HG03558 (cell line): ENCODE results near the gene OR1A2.
"Not testable (repeated sequence)": the region's sequence is repeated elsewhere in the genome, so short reads cannot be mapped to it uniquely, and the experiment has no call there.

ENCODE experiments used
- ATAC-seq: cut with Tn5 transposase; IDR thresholded peaks from one replicate; pipeline ENCODE4 v1.9.1; 2021; ENCODE audit warnings: moderate number of reproducible peaks; ENCODE audit not compliant: unreplicated experiment; ENCODE audit errors: extremely low read depth

OR1A2 gene, protein sequence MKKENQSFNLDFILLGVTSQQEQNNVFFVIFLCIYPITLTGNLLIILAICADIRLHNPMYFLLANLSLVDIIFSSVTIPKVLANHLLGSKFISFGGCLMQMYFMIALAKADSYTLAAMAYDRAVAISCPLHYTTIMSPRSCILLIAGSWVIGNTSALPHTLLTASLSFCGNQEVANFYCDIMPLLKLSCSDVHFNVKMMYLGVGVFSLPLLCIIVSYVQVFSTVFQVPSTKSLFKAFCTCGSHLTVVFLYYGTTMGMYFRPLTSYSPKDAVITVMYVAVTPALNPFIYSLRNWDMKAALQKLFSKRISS

DNA sequence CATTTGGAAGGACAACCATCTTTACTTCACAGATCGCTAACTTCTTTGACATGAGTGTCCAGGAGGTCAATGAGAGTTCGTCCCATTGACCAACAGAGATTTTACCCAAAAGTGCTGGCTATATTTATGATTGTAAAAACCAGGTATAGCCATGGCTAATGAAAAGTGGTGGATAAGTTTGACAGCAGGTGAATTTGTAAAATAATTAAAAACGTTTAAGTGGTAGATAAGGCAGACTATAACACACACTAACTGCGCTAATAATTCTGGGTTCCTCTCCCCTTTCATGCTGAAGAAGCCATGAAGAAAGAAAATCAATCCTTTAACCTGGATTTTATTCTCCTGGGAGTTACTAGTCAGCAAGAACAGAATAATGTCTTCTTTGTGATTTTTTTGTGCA is at the start of gene OR1A2:
Gene OR1A2 (plus strand): TSS at position 301 of the 400 bp plus-strand sequence. CDS start 0 bp downstream, at position 301.
- ATAC-seq = no peak

DNA sequence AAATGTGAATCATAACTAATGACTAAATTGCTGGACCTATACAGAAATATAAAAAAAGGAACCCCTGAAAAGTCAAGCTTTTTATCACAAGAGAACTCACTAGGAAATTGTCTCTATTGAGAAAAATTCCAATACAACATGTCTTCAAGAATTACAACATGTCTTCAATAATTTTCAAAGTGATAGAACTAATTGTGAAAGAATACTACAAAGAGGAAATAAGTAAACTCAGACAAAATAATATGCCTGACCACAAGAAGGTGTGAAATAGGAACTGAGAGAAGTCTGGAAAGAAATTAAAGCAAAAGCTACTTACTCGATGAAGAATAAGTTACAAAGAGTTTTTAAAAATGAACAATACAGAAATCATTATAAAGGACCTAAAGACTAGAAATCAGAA is 40.1 kb upstream of the OR1A2 start:
- no peak for ATAC-seq

DNA sequence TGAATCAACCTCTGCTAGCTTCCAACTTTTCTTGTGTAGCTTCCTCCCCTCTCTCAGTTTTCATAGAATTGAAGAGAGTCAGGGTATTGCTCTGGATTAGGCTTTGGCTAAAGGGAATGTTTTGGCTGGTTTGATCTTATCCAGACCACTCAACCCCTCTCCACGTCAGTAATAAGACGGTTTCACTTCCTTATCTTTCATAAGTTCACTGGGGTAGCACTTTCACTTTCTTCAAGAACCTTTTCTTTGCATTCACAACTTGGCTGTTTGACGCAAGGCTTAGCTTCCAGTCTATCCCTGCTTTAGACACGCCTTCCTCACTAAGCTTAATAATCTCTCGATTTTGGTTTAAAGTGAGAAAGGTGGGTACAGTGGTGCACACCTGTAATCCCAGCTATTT is 29.7 kb upstream of the OR1A2 start:
- ATAC-seq = no peak

DNA sequence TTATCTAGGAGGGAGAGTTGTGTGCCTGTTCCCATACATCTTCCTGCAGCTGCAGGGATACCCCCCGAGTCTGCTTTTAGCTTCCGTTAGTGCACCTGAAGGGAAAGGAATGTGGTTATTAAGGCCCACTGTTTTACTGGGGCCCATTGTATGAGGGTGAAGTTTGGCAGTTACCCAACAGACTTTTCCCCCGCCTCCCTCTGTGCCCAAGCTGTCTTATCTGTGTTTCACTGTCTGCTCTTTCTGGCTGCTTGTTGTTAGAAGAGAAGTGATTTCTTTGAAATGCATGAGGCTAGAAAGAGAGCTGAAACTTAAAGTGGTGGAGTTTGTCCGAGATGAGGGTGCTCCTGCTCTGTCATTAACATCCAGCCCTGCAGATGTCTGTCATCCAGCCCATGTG is 7.4 kb upstream of the OR1A2 start:
- ATAC-seq = no peak

DNA sequence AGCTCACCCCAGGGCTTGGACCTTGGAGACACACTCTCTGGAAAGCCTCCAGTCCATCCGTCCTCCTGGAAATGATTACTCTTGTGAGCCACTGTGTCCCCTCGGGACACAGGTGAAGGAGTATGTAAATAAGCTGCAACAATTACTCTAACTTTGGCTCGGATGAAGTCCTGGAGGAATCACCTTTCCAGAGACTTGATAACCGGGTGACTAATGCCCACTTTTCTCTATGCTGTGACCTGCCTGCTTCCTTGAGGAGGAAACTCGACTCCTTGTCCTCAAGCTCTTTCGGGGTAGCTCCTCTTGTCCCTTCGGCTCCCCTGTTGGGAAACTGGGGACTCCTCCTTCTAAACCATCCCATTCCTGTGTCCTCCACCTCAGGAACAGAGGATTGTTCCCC is 10.0 kb downstream of the OR1A2 start, which contains the start of gene OR1A1:
Gene OR1A1 (plus strand): TSS at position 301 of the 400 bp plus-strand sequence. CDS start 7,954 bp downstream, outside the sequence.
- ATAC-seq = no peak

DNA sequence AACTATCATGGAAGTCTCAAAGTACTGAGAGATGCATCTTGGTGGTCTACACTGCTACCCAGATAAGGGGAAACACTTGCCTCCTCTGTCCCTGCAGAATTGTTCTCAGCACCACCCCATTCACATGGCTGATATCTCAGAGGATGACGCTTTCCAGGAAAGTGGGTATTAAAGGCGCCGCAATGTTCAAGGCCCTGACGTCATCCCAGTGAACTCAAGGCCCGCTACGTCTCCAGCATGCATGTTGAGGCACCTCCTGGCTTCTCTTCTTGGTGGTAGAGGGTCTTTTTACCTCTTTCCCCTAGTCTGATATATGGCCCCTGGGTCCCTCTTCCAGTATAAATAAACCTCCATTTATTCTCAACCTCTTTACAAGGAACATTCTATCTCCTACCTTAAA is 11.2 kb downstream of the OR1A2 start:
- no peak for ATAC-seq

DNA sequence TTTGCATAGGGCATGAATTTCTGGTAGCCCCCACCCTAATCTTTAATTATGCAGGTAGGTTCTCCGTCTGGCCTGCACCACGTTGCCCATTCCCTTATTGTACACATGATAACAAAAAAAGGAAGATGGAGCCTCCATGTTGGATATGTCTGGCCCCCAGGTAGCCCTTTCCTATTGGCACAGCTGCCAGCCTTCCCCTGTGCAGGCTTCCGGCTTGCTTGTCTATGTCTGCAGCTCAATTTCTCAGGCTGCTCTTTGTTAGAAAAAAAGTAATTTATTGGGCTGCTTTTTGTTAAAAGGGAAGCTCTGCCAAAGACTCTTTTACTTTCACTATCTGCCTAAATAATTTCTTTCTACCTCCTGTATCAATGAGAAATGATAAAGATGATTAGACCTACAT is 15.7 kb downstream of the OR1A2 start:
- ATAC-seq = no peak

DNA sequence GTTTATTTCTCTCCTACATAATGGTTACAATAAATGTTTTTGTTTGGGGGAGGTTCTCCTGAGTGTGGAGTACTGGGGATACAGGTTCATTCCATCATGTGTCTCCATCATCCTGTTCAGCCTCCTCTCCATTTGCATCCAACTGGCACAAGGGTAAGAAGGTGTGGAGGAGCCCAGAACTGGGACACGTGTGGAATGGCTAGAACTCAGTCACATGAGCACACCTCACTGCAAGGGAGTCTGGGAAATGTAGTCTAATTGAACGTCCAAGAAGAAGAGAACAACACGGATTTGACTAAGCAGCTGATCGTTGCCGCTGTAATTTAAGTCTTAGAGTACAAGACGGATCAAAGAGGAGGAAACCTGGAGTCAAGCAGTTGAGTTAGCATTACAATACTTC is 16.3 kb downstream of the OR1A2 start:
- ATAC-seq = no peak

DNA sequence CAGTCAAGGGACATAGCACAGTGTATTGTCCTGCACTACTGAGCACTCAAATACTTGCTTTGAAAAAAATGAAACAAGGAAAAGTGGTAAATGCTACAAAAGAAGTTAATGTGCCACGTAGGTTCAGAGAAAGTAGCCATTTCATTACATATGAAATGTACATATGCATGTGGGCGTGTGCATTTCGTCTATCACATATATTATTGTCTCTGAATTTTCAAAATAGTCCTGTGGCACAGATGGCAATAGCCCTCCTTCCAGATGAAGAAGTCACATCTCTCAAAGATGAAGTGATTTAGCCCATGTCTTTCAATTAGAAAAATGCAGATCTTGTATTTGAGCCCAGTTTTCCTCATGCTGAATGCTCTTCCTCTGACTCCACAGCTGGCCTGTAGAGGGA is 22.7 kb downstream of the OR1A2 start:
- ATAC-seq = not testable (repeated sequence)

DNA sequence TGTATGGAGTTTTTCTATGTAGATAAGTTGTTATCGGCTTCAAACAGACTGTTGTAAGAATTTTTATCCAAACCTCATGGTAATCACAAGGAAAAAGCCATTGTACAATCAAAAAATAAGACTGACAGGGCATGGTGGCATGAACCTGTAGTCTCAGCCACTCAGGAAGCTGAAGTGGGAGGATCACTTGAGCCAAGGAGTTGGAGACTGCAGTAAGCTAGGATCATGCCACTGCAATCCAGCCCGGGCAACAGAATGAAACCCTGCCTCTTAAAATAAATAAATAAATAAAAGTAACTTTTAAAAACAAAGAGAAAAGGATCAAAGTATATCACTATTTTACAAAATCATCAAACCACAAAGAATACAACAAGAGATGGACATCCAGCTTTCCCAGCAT is 24.5 kb downstream of the OR1A2 start:
- no peak for ATAC-seq

DNA sequence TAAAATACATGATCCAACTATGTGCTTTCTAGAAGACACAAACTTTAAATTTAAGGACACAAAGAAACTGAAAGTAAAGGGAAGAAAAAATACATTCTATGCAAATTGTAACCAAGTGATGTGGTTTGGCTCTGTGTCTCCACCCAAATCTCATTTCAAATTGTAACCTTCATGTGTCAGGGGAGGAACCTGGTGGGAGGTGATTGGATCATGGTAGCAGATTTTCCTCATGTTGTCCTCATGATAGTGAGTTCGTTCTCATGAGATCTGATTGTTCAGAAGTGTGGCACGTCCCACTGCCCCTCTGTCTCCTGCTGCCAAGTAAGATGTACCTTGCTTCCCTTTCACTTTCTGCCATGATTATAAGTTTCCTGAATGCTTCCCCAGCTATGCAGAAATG is 25.2 kb downstream of the OR1A2 start:
- ATAC-seq = no peak

DNA sequence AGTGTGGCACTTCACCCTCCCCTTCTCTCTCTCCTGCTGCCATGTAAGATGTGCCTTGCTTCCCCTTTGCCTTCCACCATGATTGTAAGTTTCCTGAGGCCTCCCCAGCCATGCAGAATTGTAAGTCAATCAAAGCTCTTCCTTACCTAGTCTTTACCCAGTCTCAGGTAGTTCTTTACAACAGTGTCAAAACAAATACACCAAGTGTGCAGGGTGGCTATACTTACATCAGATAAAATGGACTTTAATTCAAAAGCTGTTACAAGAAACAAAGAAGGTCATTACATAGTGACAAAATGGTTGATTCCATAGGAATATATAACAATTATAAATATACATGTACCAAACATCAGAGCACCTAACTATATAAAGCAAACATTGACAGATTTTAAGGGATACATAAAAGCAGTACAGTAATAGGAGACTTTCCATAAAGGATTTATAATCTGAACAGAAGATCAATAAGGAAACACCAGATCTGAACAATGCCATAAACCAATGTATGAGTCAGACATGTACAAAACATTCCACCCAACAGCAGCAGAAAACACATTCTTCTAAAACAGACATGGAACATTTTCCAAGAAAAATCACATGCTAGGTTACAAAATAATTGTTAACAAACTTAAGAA is 27.5 kb downstream of the OR1A2 start:
- not testable (repeated sequence) for ATAC-seq

DNA sequence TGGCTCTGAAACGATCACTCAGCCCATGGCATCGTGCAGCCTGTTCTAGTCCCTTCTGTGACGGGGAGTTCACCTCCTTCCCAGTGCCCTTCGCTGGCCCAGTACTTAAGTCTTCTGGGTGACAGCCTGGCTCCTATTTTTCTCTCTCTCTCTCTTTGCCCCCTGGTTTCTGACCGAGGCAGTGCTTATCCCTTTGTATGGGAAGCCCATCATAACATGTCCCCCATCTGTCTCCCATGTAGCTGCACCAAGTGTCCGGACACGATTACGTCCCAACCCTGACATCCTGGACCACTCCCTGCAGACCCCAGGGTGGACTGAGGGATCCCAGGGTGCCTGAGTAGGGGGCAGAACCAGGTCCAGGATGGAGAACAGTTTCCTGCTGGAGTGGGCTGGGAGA is 35.0 kb downstream of the OR1A2 start:
- not testable (repeated sequence) for ATAC-seq

DNA sequence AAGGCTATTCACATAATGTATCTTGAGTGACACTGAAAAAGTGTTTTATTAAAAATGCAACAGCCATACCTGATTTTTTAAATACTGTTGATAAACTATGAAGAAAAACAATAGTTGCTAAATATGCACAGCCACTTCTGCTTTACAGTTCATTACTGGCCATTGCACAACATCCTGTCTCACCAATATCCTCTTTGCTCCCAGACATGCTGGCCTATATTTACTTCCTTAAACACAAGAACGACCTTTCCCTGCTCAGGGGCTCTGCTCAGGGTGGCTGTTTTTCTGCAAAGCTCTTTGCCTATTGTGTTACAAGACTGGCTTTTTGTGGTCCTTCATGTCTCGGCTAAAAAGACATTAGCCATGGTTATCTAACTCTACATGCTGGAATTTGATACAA is 41.4 kb downstream of the OR1A2 start:
- ATAC-seq = not testable (repeated sequence)

DNA sequence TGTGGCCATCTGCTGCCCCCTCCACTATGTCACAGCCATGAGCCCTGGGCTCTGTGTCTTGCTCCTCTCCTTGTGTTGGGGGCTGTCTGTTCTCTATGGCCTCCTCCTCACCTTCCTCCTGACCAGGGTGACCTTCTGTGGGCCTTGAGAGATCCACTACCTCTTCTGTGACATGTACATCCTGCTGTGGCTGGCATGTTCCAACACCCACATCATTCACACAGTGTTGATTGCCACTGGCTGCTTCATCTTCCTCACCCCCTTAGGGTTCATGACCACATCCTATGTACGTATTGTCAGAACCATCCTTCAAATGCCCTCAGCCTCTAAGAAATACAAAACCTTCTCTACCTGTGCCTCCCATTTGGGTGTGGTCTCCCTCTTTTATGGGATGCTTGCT is 43.7 kb downstream of the OR1A2 start:
- not testable (repeated sequence) for ATAC-seq

DNA sequence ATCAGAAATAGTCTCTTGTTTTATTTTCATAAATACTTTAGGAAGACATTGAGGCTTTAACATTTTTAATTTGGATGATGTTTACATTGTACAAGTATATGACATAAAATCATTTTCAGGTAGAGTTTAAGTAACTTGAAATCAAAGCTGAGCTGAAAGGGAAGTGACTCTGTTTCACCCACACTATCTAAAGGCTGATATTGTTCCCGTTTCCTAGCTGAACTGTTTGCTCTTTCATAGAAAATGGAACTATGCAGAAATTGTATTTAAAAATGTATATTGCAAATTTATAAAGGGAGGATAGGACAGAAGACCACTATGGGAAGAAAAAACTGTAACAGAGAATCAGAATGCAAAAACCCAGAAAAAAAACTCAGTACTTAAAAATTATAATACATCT is 47.5 kb downstream of the OR1A2 start:
- not testable (repeated sequence) for ATAC-seq
